Measurements from ENCODE around the gene MYCBPAP.

Gene MYCBPAP

GRCh38 chr17:50535407-50535806 lies 27.2 kb downstream of the MYCBPAP start:
- Histone ChIP-seq H3K27ac (ENCODE audit: low read length) (peak overlapping the region; percentile 51), H3K9me3 (ENCODE audit: control insufficient read depth in 1 of 2, low read length in 2 of 2) (no peaks in the 10 kb centered on the region), H3K4me3 (ENCODE audit: low read depth in 1 of 2, low read length in 2 of 2) (no peak overlapping the region), H3K36me3 (ENCODE audit: control insufficient read depth in 1 of 2, insufficient read depth in 2 of 2, low read length in 2 of 2) (no peaks in the 10 kb centered on the region), H3K27me3 (ENCODE audit: low read depth, low read length) (peaks cover 11% of the 10 kb centered on the region), H3K4me1 (ENCODE audit: control insufficient read depth in 1 of 2, insufficient read depth in 2 of 2, low read length in 2 of 2) (peaks cover 10 to 23% of the 10 kb centered on the region in 2 donors)

GRCh38 chr17:50536683-50537646 lies 28.7 kb downstream of the MYCBPAP start:
- Histone ChIP-seq H3K9me3 (ENCODE audit: control insufficient read depth in 1 of 2, low read length in 2 of 2) (no peaks in the 10 kb centered on the region), H3K36me3 (ENCODE audit: control insufficient read depth in 1 of 2, insufficient read depth in 2 of 2, low read length in 2 of 2) (no peaks in the 10 kb centered on the region), H3K27ac (ENCODE audit: low read length) (no peak overlapping the region), H3K4me1 (ENCODE audit: control insufficient read depth in 1 of 2, insufficient read depth in 2 of 2, low read length in 2 of 2) (peaks cover 12 to 31% of the 10 kb centered on the region in 2 donors), H3K4me3 (ENCODE audit: low read depth in 1 of 2, low read length in 2 of 2) (no peak overlapping the region), H3K27me3 (ENCODE audit: low read depth, low read length) (peaks cover 8% of the 10 kb centered on the region)

GRCh38 chr17:50537721-50538548 lies 29.7 kb downstream of the MYCBPAP start:
- H3K27me3 ChIP-seq (ENCODE audit: low read depth, low read length), result peaks cover 5% of the 10 kb centered on the region
- peaks cover 12 to 30% of the 10 kb centered on the region in 2 donors for H3K4me1 ChIP-seq (ENCODE audit: control insufficient read depth in 1 of 2, insufficient read depth in 2 of 2, low read length in 2 of 2)
- no peaks in the 10 kb centered on the region for H3K36me3 ChIP-seq (ENCODE audit: control insufficient read depth in 1 of 2, insufficient read depth in 2 of 2, low read length in 2 of 2)
- no peak overlapping the region for H3K4me3 ChIP-seq (ENCODE audit: low read depth in 1 of 2, low read length in 2 of 2)
- no peaks in the 10 kb centered on the region for H3K9me3 ChIP-seq (ENCODE audit: control insufficient read depth in 1 of 2, low read length in 2 of 2)
- no peak overlapping the region for H3K27ac ChIP-seq (ENCODE audit: low read length)

- Histone ChIP-seq H3K36me3 (ENCODE audit: control insufficient read depth in 1 of 2, insufficient read depth in 2 of 2, low read length in 2 of 2) (no peaks in the 10 kb centered on the region), H3K4me1 (ENCODE audit: control insufficient read depth in 1 of 2, insufficient read depth in 2 of 2, low read length in 2 of 2) (peaks cover 10 to 22% of the 10 kb centered on the region in 2 donors), H3K9me3 (ENCODE audit: control insufficient read depth in 1 of 2, low read length in 2 of 2) (no peaks in the 10 kb centered on the region), H3K27ac (ENCODE audit: low read length) (no peak overlapping the region), H3K4me3 (ENCODE audit: low read depth in 1 of 2, low read length in 2 of 2) (no peak overlapping the region), H3K27me3 (ENCODE audit: low read depth, low read length) (no peaks in the 10 kb centered on the region)
Measured at GRCh38 chr17:50538549-50539410, 30.5 kb downstream of the MYCBPAP start.

- H3K9me3 ChIP-seq (ENCODE audit: control insufficient read depth in 1 of 2, low read length in 2 of 2), result no peaks in the 10 kb centered on the region
- no peaks in the 10 kb centered on the region for H3K27me3 ChIP-seq (ENCODE audit: low read depth, low read length)
- no peaks in the 10 kb centered on the region for H3K36me3 ChIP-seq (ENCODE audit: control insufficient read depth in 1 of 2, insufficient read depth in 2 of 2, low read length in 2 of 2)
- H3K27ac ChIP-seq (ENCODE audit: low read length), result no peak overlapping the region
- no peak overlapping the region for H3K4me3 ChIP-seq (ENCODE audit: low read depth in 1 of 2, low read length in 2 of 2)
- peaks cover 7 to 15% of the 10 kb centered on the region in 2 donors for H3K4me1 ChIP-seq (ENCODE audit: control insufficient read depth in 1 of 2, insufficient read depth in 2 of 2, low read length in 2 of 2)
Measured at GRCh38 chr17:50539762-50540559, 31.7 kb downstream of the MYCBPAP start.

- peaks cover 7 to 15% of the 10 kb centered on the region in 2 donors for H3K4me1 ChIP-seq (ENCODE audit: control insufficient read depth in 1 of 2, insufficient read depth in 2 of 2, low read length in 2 of 2)
- H3K36me3 ChIP-seq (ENCODE audit: control insufficient read depth in 1 of 2, insufficient read depth in 2 of 2, low read length in 2 of 2), result no peaks in the 10 kb centered on the region
- no peaks in the 10 kb centered on the region for H3K27me3 ChIP-seq (ENCODE audit: low read depth, low read length)
- no peak overlapping the region for H3K27ac ChIP-seq (ENCODE audit: low read length)
- H3K9me3 ChIP-seq (ENCODE audit: control insufficient read depth in 1 of 2, low read length in 2 of 2), result no peaks in the 10 kb centered on the region
- no peak overlapping the region for H3K4me3 ChIP-seq (ENCODE audit: low read depth in 1 of 2, low read length in 2 of 2)
Measured at GRCh38 chr17:50540560-50541401, 32.5 kb downstream of the MYCBPAP start.

GRCh38 chr17:50541402-50541715 lies 33.1 kb downstream of the MYCBPAP start:
- H3K9me3 ChIP-seq (ENCODE audit: control insufficient read depth in 1 of 2, low read length in 2 of 2), result no peaks in the 10 kb centered on the region
- peaks cover 7 to 15% of the 10 kb centered on the region in 2 donors for H3K4me1 ChIP-seq (ENCODE audit: control insufficient read depth in 1 of 2, insufficient read depth in 2 of 2, low read length in 2 of 2)
- no peaks in the 10 kb centered on the region for H3K36me3 ChIP-seq (ENCODE audit: control insufficient read depth in 1 of 2, insufficient read depth in 2 of 2, low read length in 2 of 2)
- no peak overlapping the region for H3K27ac ChIP-seq (ENCODE audit: low read length)
- no peaks in the 10 kb centered on the region for H3K27me3 ChIP-seq (ENCODE audit: low read depth, low read length)
- peak overlapping the region; percentile 30 to 68 for H3K4me3 ChIP-seq (ENCODE audit: low read depth in 1 of 2, low read length in 2 of 2)

GRCh38 chr17:50541716-50542688 lies 33.8 kb downstream of the MYCBPAP start:
- Histone ChIP-seq H3K4me1 (ENCODE audit: control insufficient read depth in 1 of 2, insufficient read depth in 2 of 2, low read length in 2 of 2) (peaks cover 7 to 20% of the 10 kb centered on the region in 2 donors), H3K36me3 (ENCODE audit: control insufficient read depth in 1 of 2, insufficient read depth in 2 of 2, low read length in 2 of 2) (no peaks in the 10 kb centered on the region), H3K27me3 (ENCODE audit: low read depth, low read length) (no peaks in the 10 kb centered on the region), H3K4me3 (ENCODE audit: low read depth in 1 of 2, low read length in 2 of 2) (peak overlapping the region; percentile 68 to 69), H3K27ac (ENCODE audit: low read length) (peak overlapping the region; percentile 53), H3K9me3 (ENCODE audit: control insufficient read depth in 1 of 2, low read length in 2 of 2) (no peaks in the 10 kb centered on the region)

Data from muscle layer of duodenum (tissue), 2 donors.